Dermis microvascular lymphatic vessel endothelial cell (primary cell): ENCODE results near the gene COL6A1. TPM values are rescaled to one million over a fixed set of nuclear protein-coding genes. Genes with fewer than 3 reads are reported as not detected.
"Not testable (repeated sequence)": the region's sequence is repeated elsewhere in the genome, so short reads cannot be mapped to it uniquely, and the experiment has no call there.

Experiments
- DNase-seq, 2 donors: peaks; one replicate each; pipeline versions ENCODE4 v3.0.0 to v3.0.0-alpha.2; 2010; ENCODE audit warnings: low read depth in 2 of 2
- total RNA-seq: library from RNA; depleted of rRNA; stranded (reverse); fragments of >200 nt; gene quantifications from 2 replicates; pipeline ENCODE4 v1.2.1, GENCODE V29; 2014

The COL6A1 gene
- total RNA-seq, 1 donor from 2014 or later = 6.7 TPM

DNA sequence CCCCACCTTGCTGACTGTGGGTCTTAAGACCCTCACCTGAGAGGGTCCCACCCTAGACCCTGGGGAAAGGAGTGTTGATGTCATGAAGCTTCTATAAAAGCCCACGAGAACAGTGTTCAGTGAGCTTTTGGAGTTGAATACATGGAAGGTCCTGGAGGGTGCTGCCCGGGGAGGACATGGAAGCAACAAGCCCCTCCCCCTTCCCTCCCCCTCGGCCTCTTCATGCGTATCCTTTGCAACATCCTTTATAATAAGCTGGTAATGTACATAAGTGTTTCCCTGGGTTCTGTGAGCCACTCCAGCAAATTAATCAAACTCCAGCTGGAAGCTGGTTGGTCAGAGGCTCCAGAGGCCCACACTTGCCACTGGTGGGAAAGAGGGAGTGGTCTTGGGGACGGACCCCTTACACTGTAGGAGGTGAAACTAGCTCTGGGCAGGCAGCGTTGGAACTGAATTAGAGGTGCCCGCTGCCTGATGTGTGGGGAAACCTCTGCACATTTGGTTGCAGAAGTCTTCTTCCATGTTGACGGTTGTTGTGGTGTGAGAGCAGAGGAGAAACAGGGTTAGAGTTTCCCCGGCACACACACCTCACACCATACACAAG is 14.7 kb upstream of the COL6A1 start:
- DNase-seq = no peak

DNA sequence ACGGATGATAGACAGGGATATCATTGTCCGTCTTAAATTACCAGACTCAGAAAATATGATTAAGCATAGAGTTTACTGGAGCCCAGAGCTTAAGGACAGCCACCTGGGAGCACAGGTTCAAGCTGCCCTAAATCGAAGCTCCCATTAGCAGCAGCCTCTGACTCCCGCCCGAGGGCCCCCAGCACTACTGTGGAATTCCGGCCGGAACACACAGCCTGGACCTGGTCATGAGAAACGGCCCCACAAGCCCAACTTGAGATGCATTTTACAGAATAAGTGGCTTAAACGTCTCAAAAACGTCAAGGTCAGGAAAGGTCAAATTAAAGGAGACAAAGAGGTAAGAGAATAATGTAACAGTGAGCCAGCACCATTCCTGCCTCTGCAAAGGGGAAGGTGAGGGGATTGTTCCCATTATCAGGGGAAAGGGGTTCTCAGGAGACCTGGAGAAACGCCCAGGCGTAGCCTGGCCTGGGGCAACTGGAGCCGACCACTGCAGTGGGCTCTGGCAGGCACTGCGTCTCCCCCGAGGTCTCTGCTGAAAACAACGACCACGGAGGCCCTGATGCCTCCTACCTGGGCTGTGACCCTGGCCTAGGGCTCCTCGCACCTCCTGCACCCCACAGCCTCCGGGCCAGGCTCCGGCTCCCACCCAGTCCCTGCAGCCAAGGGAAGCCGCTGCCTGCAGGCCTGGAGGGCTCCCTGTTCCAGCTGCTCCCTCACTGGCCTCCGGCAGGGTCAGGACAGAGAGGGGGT is 11.5 kb upstream of the COL6A1 start:
- no peak for DNase-seq

DNA sequence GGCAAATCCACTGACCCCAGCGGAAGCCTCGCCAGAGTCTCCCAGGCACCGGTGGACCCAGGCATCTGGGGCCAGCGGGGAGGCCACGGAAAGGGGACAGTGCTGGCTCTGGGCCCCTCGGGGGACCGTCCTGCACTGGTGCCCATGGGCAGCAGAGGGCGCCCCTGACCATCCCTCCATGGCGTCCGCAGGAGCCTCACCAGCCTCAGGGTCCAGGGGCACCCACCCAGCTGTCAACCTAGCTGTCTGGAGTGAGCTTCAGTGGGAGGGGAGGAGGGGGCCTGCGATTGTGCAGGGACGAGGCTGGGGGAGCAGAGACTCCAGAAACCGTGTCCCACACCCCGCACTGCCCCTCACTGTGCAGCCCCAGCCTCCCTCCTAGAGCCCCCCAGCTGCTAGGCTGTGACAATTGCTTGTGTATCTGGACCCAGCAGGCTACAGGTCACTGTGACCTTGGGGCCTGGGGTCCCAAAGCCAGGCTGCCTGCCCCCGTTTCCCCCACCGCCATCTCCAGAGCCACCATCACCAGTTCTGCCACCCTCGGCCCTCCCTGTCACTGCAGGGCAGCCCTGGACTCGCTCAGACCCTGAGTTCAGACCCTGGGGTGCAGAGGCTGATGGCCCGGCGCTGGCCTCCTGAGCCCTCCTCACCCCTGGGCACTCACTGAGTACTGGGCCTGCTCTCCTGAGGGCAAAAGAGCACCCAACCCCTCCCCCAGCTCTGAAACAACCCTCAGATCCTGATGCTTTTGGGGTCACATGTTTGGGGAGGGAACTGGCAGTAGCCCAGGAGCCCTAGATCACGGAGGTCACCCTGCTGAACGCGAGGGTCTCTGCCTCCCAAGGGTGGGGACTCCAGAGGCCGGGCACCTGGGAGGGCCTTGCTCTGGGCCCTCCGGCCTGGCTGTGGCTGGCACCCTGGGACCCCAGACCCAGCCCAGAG is 10.6 kb upstream of the COL6A1 start:
- DNase-seq = peak in 1 of 2 donors; percentile 38

DNA sequence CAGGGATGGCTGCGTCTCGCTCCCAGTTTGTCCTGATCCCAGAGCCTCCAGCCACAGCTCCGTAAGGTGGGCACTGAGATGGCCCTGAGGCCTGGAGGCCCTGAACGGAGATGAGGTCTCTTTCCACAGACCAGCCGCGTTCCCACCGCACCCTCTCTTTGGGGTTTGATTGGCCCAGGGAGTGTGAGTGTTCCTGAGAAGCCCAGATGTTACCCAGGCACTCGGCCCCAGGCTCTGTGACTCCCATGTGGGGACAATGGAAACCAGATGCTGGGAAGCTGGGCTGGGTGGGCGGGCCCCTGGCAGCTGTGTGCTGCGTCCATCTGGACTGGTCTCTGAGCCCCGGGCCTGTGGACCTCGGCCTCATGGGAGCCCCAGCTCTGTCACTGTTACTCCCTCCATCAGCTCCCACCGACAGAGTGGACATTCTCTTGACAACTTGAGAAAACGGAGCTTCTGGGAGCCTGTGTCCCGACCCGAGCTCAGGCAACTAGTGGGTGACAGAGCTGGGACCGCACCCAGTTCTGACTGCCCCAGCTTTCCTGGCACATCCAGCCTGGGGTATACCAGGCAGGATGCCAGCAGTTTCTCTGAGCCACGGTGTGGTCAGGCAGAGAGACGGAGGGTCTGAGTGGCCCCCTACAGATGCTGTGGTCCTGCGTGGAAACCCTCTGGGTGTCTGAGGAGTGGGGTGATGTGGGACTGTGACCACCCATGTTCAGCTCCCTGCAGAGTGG is 9.8 kb upstream of the COL6A1 start:
- DNase-seq = no peak

DNA sequence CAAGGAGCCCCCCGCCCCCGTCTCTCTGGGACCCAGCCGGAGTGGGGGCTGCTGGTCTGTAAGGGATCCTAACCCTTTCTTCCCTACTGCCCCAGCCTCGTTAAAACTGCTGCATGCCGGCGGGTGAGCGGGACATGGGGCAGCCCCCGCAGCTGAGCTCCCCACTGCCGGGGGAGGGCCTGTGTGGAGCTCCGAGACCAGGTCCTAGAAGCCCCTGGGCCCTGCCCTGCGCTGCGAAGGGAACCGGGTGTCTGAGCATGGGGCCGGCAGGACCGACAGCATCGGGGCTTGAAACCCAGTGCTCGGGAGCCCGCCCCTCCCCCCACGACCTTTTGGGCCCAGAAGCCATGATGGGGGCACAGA is 9.2 kb upstream of the COL6A1 start:
- DNase-seq = no peak

DNA sequence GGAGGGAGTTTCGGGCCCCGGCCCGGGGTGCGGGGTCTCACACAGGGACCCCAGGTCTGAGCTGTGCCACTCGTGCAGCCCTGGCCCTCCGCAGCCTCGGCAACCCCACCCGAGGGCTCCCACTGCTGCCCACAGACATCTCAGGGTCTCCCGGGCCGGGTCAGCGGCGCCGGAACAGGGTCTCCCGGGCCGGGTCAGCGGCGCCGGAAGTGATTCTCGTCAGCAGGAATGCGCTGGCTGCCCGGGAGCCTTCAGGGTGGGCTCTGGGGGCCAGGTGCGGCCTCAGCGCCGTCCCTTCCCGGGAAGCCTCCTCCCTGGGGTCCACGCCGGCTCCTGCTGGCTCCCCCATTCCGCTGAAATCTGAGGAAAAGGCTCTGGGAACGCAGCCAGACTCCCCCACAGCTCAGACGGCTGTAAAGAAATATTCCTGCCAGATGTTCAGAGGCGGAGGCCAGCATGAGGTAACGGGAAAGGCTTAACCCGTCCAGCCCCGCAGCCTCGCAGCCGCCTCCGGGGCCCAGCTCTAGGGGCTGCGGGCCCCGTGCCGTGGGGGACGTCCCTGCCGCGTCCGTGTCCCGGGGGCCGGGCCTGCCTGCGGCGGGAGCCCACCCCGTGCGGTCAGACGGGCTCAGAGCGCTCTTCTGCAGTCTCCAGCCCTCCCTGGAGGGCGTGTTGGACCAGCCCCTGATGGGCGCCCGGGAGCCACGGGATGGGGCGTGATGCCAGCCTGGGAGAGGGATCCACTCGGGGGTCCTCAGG is 8.7 kb upstream of the COL6A1 start:
- no peak for DNase-seq

DNA sequence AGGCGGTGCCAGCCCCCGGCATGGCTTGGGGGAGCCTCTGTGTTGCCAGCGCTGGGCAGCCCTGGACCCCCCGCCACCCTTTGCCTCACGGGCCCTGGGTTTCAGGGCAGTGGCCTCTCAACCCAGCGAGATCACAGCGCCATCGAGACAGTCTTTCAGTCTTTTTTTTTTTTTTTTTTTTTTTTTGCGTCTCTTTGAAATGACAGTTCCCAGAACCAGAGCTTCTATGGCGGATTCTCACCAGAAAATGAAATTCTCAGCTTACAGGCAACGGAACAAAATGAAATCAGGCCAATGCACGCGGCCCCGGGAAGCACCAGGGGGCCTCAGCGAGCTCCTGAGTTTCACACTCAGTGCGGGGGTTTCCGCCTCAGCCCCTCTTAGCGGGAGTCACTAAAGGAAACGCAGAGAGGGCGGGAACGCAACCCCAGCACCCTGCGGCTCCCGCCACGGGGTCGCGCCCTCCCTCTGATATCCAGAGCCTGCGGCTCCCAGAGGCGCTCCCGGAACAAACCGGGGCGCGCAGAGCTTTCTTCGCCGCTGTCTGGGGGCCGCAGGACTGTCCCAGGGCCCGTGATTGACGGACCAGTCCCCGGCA is 8.0 kb upstream of the COL6A1 start:
- peak; percentile 33 to 77 for DNase-seq

DNA sequence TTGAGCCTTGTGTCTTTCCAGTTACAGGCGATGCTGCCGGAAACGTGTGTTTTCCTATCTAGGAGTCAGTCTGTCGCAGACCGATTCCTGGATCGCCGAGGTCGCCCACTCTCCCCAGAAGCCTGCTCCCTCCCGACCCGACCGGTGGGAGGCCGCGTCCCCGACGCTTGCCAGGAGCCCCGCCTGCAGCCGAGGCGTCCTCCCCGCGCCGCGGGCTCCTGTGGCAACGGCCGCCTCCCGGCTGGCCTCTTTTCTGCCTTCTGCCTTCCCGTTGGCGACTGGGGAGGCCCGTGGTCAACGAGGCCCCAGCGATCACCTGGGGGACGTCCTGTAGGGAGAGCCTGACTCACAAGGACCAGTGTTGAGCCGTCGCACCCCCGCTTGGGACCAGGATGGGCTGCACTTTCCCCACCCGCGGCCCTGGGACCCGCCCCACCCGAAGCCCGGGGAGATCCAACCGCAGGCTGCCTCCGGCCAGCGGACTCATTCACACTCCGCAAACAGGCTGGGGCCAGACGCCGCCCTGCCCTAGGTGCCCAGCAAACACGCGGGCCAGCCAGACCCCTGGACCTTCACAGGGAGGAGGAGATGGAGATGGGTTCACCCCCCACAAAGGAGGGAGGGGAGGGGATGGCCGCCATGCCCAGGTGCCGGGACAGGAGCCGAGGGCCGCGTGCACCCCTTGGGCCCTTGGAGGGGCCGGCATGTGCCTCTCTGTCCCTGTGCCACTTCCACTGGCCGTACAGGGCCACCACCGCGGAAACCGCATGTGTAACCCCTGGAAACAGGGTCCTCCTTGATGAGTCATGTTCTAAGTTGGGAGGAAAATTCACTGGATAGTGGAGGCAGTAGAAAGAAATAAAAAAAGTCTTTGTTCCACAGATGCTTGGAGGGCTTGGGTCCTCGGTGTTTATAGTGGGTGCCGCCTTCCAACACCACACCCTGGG is 7.2 kb upstream of the COL6A1 start:
- peak in 1 of 2 donors; percentile 49 for DNase-seq

DNA sequence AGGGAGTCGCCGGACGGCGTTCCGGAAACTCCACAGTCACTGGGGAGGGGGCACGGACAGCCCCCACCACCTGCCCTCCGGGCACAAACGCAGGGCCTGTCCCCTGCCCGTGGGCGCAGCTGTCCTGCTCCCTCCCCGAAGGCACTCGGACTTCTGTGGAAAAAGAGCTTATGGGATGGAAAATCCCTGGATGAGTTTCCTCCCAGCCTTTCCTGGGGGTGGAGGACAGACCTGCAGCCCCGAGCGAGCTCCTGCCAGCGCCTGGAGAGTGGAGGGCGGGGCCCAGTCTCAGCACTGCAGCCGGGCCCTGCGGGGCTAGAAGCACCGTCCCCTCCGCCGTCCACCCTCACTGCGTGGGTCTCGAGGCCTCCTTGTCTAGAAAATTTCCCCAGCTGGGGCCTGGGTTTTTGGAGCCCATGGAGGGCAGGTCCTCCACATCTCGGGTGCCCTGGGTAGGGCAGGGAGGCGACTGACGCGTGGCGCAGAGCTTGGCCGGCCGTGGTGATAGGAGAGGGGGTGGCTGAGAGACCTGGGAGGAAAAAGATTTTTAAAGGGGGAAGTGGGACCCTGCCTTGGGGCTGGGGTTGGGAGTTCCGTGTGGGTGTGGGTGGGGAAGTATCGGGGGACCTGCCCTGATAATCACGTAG is 6.4 kb upstream of the COL6A1 start:
- DNase-seq = peak in 1 of 2 donors; percentile 26

DNA sequence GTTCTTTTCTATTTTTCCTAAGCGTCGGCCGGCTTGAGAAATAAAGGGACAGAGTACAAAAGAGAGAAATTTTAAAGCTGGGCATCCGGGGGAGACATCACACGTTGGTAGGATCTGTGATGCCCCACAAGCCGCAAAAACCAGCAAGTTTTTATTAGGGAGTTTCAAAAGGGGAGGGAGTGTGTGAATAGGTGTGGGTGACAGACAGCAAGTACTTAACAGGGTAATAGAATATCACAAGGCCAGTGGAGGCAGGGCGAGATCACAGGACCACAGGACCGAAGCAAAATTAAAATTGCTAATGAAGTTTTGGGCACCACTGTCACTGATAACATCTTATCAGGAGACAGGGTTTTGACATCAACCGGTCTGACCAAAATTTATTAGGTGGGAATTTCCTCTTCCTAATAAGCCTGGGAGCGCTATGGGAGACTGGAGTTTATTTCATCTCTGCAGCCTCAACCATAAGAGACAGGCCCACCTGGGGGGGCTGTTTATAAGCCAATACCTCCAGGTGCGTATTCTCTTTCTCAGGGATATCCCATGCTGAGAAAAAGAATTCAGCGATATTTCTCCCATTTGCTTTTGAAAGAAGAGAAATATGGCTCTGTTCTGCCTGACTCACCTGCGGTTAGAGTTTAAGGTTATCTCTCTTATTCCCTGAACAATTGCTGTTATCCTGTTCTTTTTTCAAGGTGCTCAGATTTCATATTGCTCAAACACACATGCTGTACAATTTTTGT is 5.7 kb upstream of the COL6A1 start:
- DNase-seq = not testable (repeated sequence)

DNA sequence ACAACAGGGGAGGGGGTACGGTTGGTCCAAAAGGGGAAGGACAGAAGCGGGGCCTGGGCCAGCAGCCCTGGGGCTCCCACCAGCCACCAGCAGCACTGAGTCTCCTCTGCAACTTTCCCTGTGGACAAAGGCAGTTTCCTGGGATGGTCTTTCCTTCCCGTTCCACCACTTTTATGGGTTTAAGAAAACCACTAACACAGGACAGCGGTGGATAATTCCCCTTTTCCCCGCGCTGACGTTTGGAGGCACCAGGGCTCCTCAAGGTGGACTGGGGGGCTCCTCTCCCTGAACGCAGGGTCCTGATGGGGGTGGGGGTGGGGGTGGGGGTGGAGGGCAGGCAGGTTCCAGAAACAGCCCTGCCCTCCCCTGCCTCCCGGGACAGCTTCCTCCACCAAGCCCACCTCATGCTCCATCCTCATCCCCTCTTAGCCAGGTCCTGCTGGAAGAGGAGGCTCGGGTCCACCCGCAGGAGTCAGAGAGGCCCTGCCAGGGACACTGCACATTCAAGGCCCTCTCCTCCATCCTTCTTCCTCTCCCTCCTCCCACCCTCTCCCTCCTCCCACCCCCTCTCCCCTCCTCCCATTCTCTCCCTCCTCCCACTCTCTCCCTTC is 4.8 kb upstream of the COL6A1 start:
- no peak for DNase-seq

DNA sequence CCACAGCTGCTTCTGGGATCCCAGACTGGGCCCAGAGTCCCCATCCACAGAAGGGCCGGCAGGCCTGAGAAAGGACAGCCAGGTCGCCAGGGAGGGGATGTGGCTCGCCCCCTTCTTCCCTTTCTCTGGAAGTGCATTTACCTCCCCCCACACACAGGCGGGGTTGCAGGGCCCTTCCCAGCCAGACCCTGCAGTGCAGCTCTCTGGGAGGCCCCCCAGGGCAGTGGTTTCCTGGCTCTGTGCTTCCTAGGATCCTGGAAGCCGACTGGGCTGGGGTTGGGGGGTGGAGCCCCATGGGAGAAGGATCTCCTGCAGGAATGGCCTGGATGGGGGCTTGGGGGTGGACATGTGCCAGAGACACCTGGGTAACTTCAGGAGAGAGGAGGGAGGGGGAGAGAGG is 4.2 kb upstream of the COL6A1 start:
- no peak for DNase-seq

DNA sequence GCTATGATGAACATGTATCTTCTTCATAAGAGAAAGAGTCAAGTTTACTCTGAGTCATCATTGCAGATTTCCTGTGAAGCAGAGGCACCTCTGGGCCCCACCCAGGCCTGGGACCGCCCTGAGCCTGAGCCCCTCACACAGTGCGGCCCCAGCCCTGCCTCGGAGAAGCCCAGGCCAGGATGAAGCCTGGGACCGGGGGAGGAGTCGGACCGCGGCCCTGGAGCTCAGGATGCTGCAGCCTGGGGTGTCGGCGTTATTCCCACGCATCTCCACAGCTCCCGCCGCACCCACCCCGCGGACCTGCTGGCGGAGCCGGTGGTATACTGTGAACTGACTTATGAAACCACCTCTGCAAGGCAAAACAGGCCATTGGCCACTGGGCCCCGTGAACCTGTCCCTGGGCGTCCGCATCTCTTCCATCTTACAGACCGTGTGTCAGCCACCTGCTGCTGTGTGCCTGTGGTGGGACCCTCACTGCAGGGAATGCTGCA is 2.4 kb upstream of the COL6A1 start:
- DNase-seq = no peak

DNA sequence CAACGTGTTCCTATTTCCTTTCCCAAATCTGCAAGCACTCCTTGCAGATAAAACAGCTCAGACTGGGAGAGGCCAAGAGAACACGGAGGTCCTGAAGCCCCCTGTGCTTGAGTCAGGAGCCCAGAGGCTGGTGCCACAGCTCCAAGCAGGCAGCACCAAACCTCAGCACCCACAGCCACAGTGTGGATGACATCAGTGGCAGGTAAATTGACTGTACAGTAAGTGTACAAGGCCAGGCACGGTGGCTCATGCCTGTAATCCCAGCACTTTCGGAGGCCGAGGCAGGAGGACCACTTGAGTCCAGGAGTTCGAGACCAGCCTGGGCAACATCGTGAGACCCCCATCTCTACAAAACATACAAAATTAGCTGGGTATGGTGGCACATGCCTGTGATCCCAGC is 1.9 kb upstream of the COL6A1 start:
- DNase-seq = no peak

DNA sequence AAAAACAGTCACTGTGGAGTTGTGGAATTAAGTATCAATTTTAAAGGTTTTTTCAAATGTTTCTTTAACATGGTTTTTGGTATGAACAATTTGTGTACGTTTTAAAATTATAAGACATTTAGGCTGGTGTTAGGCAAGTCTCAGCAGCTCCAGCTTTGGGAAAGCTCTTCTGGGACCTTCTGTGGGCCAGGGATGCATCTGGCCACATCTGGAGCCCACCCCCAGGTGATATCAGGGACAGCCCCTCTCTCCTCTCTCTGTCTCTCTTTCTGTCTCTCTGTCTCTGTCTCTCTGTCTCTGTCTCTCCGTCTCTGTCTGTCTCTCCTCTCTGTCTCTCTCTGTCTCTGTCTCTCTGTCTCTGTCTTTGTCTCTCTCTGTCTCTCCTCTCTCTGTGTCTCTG is 1.3 kb upstream of the COL6A1 start:
- no peak for DNase-seq

DNA sequence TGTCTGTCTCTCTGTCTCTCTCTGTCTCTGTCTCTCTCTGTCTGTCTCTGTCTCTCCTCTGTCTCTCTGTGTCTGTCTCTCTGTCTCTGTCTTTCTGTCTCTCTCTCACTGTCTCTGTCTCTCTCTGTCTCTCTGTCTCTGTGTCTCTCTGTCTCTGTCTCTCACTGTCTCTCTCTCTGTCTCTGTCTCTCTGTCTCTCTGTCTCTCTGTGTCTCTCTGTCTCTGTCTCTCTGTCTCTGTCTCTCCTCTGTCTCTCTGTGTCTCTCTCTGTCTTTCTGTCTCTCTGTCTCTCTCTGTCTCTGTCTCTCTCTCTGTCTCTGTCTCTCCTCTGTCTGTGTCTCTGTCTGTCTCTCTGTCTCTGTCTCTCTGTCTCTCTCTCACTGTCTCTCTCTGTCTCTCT is 873 bp upstream of the COL6A1 start:
- no peak for DNase-seq

DNA sequence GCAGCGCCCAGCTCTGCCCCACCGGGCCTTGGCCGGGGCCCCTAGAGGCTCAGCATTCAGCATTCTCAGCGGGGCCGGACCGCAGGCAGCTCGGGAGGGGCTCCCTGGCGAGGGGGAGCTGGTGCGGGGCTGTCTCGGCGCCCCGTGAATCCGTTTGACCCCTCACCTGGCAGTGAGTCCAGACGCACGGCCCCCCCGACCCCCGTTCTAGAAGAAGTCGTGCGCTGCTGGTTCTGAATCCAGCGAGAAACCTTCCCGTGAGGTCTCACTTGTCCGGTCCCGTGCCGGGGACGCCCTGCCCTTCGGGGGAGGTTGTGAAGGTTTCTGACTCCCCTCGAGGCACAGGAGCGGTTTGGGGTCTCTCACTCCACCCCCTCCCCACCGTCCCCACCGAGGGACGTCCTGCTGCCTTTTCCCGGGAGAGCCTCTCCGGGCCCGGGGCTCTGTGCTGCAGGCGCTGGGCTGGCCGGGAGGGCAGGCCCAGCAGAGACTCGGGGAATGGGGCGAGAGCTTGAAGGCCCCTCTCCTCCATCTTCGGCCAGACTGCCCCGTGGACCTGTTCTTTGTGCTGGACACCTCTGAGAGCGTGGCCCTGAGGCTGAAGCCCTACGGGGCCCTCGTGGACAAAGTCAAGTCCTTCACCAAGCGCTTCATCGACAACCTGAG is 655 bp downstream of the COL6A1 start:
- DNase-seq = no peak
